Nucleus accumbens (tissue), 56 donors: ENCODE results near the gene SLC1A4.
"Not testable (repeated sequence)": the region's sequence is repeated elsewhere in the genome, so short reads cannot be mapped to it uniquely, and the experiment has no call there.

Experiments used
- DNase-seq, 56 donors: peaks; one replicate each; lab custom pipeline; 2025; lab: John Stamatoyannopoulos, UW

The SLC1A4 gene

DNA sequence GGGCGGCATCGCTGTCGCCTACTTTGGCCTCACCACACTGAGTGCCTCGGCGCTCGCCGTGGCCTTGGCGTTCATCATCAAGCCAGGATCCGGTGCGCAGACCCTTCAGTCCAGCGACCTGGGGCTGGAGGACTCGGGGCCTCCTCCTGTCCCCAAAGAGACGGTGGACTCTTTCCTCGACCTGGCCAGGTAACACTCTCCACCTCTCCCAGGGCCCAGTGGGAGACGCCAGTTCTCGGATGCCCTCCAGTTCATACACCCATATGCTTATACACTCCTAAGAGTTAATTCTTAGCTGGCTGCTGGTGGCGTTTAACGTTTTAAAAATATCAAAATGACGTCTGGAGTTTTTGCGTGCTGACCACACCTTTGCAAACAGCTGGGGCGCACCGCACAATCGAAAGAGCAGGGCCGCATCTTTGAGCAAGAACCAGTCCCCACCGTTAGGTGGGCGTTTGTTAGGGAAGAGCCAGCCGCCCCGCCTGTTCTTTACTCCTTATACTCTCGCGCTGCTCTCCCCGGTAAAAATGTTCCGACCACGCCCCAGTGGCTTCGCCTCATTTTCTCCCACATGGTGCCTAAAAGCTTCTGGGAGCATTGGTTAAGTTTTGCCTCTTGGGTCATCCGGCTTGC lies 899 bp downstream of the SLC1A4 start:
- peak in 20 of 56 donors; percentile 5 to 44 (median 23) for DNase-seq

DNA sequence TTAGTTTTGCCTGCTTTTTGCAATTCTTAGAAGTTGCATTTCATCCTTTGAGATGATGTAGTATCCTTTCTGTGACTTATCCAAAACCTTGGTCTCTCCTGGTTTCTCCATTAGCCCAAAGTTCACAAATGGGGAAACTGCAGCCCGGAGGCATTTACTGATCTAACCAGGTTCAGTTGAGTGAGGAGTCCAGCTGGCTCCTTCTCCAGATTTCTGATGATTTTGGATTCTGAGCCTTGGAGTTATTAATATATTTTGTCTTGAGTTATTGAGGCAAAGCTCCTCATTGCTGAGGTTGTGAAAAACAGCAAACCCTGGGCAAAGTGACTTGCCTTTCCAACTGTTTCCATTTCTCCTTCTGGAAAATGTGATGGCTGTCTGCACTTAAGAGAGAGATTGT lies 1.7 kb downstream of the SLC1A4 start:
- no peak for DNase-seq

GRCh38 chr2:64992218-64992617 lies 3.0 kb downstream of the SLC1A4 start:
- no peak for DNase-seq

DNA sequence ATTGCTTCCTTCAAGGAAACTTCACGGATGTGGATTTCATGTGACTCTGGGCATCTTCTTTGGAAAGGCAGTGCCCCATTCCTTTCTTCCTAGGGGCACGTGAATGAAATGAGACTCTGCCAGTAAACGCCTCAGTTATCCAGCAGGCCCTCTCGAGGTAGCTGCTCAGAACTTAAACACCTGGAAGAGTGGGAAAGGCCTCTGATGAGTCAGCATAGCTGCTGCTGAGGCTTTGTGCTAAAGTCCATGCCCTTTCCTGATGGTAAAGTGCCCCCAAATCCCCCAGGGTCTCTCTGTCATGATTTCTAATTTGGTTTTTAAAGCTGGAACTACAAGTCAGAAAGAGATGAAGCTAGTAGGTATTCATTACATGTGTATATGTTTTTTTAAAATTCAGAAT lies 3.8 kb downstream of the SLC1A4 start:
- no peak for DNase-seq

DNA sequence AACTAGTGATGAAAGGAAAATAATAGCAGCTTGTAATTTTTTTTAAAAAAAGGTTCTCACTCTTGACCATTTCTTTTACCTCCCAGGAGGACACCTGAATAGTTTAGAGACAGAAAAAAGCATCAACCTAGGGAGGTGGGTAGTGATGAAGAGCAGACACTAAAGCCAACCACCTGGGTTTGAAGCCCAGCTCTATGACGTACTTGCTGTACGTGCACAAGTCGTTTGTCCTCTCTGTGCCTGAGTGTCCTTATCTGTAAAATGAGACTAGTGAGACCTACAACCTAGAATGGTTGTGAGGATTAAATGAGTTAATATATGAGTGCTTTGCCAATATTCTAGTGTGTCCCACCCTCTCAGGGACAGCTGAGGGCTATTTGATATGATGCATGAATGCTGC lies 5.8 kb downstream of the SLC1A4 start:
- DNase-seq = no peak

- DNase-seq = no peak
These were observed 7.7 kb downstream of the SLC1A4 start for GRCh38 chr2:64996871-64997307.

DNA sequence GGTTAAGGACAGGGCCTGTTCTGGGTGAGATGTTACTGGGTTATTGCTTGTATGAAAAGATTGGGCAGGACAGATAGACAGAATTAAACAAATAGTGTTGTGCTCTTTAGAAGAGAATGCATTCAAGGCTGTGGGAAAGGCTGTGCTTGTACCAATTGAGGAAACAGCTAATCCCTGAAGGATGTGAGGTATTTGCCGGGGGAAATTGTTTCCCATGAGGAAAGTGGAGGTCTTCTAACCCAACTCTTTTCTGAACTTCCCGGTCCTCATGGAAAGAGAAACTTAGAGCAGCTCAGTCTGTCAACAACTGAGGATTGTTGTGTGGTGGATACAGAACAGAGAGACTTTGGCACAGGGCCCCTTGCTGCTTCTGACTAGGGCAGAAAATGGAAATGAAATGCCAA lies 9.5 kb downstream of the SLC1A4 start:
- peak in 14 of 56 donors; percentile 9 to 58 (median 22) for DNase-seq

DNA sequence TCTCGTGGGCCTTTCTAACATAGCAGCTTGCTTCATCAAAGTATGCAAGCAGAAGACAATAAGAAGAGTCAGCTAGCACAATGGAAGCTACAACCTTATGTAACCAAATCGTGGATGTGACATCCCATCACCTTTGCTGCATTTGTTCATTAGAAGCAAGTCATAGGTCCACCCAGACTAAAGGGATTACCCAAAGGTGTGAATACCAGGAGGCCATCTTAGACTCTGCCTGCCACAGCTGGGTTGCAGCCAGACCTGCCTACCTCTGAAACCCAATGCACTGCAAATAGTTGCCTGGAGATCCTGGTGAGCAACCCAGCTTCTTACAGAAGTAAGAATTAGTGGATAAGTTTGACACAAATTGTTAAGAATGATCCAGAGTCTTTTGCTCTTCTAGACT lies 10.6 kb downstream of the SLC1A4 start:
- DNase-seq = no peak

- no peak for DNase-seq
These were observed 11.4 kb downstream of the SLC1A4 start for GRCh38 chr2:65000644-65001043.

DNA sequence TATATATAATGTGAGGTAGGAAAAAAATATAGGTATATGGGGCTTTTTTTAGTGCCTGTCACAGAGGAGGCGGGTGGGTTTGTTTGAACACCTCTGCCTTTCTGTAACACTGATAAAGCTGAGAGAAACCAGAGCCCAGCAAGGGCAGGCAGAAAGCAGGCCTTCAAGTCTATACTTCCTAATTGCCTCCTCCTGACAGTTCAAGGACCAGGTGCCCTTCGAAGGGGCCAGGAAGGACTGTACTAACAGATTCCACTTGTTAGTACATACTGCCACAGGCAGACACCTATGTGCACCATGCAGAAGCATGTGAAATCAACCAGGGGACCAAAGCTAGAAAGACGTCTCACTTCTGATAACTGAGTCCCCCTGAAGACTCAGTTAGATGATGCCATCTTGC lies 13.8 kb downstream of the SLC1A4 start:
- no peak for DNase-seq

DNA sequence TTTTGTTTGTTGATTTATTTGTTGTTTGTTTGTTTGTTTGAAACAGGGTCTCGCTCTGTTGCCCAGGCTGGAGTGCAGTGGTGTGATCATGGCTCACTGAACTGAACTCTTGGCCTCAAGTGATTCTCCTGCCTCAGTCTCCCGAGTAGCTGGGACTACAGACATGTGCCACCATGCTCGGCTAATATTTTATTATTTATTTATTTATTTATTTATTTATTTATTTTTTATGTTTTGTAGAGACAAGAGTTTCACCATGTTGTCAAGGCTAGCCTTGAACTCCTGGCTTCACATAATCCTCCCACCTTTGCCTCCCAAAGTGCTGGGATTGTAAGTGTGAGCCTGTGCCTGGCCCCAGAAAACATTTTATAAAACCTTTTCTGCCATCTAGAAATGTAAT lies 15.0 kb downstream of the SLC1A4 start:
- not testable (repeated sequence) for DNase-seq

- DNase-seq = no peak
These were observed 24.6 kb downstream of the SLC1A4 start for GRCh38 chr2:65013776-65014175.

DNA sequence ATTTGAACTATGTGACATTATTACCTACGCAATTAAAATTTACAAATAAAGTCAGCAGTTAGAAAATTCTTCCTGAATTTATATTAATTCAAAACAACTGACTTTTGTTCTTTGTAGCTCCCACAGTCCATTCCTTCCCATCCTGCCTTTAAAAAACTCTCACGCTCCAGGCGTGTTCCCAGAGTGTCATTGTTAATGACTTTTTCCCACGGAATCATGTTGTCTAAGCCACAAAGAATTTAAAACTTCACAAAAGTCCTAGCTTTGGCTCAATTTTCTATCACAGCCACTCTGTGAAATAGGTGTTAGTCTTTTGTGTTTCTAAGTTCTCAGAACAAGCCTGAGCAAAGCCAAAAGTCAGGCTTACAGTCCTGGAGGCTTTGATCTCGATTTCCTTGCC lies 26.5 kb downstream of the SLC1A4 start:
- no peak for DNase-seq

- DNase-seq = no peak
These were observed 27.6 kb downstream of the SLC1A4 start for GRCh38 chr2:65016789-65017188.

GRCh38 chr2:65017335-65017734 lies 28.1 kb downstream of the SLC1A4 start:
- DNase-seq = peak in 13 of 56 donors; percentile 6 to 51 (median 19)

DNA sequence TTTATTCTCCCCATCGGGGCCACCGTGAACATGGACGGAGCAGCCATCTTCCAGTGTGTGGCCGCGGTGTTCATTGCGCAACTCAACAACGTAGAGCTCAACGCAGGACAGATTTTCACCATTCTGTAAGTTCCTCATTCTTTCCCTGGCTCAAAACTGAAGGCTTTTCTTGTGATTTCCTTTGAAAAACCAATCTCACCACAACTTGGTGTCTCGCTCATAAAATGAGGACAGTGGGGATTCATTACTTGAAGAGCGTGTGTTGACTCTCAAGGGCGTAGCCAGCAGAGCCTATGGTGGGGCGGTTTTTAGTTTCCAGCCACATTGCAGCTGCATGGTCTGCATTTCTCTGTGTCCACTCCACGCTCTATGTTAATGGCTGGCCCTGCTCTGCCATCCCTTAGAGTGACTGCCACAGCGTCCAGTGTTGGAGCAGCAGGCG lies 29.0 kb downstream of the SLC1A4 start:
- DNase-seq = peak in 5 of 56 donors; percentile 4 to 32 (median 16)

- no peak for DNase-seq
These were observed 29.8 kb downstream of the SLC1A4 start for GRCh38 chr2:65019010-65019409.

GRCh38 chr2:65019675-65020195 lies 30.5 kb downstream of the SLC1A4 start:
- no peak for DNase-seq

GRCh38 chr2:65020251-65020650 lies 31.1 kb downstream of the SLC1A4 start:
- not testable (repeated sequence) for DNase-seq

- no peak for DNase-seq
These were observed 31.8 kb downstream of the SLC1A4 start for GRCh38 chr2:65020943-65021528.

- no peak for DNase-seq
These were observed 32.5 kb downstream of the SLC1A4 start for GRCh38 chr2:65021709-65022108.

DNA sequence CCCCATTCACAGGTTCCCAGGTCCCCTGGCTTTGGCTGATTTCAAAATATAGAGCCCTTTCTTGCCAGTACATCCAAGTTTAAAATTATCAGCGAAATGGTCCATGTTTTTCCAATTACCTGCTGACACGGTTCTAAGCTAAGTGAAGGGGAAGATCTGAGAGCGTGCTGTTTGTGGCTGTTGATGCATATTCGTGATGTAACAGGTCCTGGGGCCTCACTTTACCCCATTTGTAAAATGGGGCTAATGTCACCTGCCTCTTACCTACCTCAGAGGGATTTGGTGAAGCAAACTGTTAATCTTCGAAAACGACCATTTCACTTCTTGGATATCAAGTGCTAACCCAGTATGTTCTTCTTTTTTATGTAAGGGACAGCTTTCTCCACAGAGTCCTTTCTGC lies 33.0 kb downstream of the SLC1A4 start:
- DNase-seq = no peak
